22Rv1 (cell line): ENCODE results near the gene EGFL8.

Experiments
- ZFX ChIP-seq: fragments of 450-650 bp; IDR thresholded peaks from 2 replicates; pipeline ENCODE4 v1.6.1; 2017; ENCODE audit warnings: antibody characterized with exemption, borderline replicate concordance
- TF ChIP-seq, protein P1 (sequence below): fragments of 450-650 bp; IDR thresholded peaks from 2 replicates; pipeline ENCODE4 v1.5.1; 2017; ENCODE audit warnings: mild to moderate bottlenecking

DNA sequence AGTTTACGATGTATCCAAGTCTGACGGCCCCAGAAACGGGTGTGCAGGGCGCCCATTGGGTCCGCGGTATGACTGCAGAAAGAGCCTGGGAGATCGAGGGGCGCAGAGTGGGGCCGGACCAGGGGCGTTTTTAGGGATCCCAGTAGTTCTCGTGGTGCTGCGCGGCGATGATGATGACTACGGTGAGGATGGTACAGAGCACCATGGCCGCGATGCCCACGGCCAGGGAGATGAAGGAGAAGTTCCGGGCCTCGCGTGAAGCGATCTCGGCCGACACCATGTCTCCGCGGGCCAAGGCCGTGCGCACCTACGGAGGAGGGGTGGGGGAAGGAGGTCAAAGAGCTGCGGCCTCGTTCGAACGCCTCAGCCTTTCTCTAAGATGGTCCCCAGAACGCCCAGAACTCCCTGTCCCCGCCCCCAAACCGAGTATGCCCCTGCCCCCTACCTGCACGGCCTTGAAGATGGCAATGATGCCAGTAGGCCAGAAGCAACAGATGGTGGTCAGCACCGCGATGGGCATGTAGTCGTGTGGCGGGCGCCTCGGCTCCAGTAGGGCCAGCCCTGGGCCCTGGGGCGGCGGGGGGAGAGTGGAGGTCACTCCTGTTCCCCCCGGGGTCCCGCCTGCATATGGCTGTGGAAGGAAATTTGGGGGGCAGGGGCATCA is 15.2 kb upstream of the EGFL8 start:
- TF ChIP-seq, protein P1, sequence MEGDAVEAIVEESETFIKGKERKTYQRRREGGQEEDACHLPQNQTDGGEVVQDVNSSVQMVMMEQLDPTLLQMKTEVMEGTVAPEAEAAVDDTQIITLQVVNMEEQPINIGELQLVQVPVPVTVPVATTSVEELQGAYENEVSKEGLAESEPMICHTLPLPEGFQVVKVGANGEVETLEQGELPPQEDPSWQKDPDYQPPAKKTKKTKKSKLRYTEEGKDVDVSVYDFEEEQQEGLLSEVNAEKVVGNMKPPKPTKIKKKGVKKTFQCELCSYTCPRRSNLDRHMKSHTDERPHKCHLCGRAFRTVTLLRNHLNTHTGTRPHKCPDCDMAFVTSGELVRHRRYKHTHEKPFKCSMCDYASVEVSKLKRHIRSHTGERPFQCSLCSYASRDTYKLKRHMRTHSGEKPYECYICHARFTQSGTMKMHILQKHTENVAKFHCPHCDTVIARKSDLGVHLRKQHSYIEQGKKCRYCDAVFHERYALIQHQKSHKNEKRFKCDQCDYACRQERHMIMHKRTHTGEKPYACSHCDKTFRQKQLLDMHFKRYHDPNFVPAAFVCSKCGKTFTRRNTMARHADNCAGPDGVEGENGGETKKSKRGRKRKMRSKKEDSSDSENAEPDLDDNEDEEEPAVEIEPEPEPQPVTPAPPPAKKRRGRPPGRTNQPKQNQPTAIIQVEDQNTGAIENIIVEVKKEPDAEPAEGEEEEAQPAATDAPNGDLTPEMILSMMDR, result peak; percentile 57
- TF ChIP-seq ZFX, result no peak
